Stimulated activated CD4-positive, alpha-beta T cell treated with anti-CD3 and anti-CD28 coated beads, TNF-alpha, amount 100 ng/mL, for 4 hours (primary cell): ENCODE measurements around the gene TUNAR.

Experiments
- DNase-seq, 3 experiments: peaks; one replicate each; pipeline ENCODE4 v3.0.0-alpha.2; 2020; ENCODE audit warnings: low read depth in 3 of 3

The TUNAR gene

GRCh38 chr14:95876761-95877538, at the start of gene TUNAR:
TSS of gene TUNAR (plus strand) at chr14:95876832.
- DNase-seq, result no peak

GRCh38 chr14:95828649-95829265, 47.9 kb upstream of the TUNAR start:
- DNase-seq, result no peak

- DNase-seq, result no peak
Observed at GRCh38 chr14:95829321-95829720, 47.3 kb upstream of the TUNAR start.

GRCh38 chr14:95830386-95830785, 46.2 kb upstream of the TUNAR start:
- no peak for DNase-seq

GRCh38 chr14:95831041-95831440, 45.6 kb upstream of the TUNAR start:
- no peak for DNase-seq

GRCh38 chr14:95831468-95831867, 45.2 kb upstream of the TUNAR start:
- DNase-seq, result no peak

- no peak for DNase-seq
Observed at GRCh38 chr14:95832012-95832411, 44.6 kb upstream of the TUNAR start.

GRCh38 chr14:95833429-95833828, 43.2 kb upstream of the TUNAR start:
- DNase-seq, result no peak

GRCh38 chr14:95834496-95834895, 42.1 kb upstream of the TUNAR start:
- no peak for DNase-seq

- DNase-seq, result no peak
Observed at GRCh38 chr14:95835121-95835730, 41.4 kb upstream of the TUNAR start.

GRCh38 chr14:95838862-95839261, 37.8 kb upstream of the TUNAR start:
- no peak for DNase-seq

- DNase-seq, result no peak
Observed at GRCh38 chr14:95840094-95840700, 36.4 kb upstream of the TUNAR start.

- no peak for DNase-seq
Observed at GRCh38 chr14:95841668-95842067, 35.0 kb upstream of the TUNAR start.

- DNase-seq, result no peak
Observed at GRCh38 chr14:95849761-95850160, 26.9 kb upstream of the TUNAR start.

GRCh38 chr14:95850429-95850828, 26.2 kb upstream of the TUNAR start:
- no peak for DNase-seq

GRCh38 chr14:95855606-95856005, 21.0 kb upstream of the TUNAR start:
- no peak for DNase-seq

GRCh38 chr14:95857275-95857674, 19.4 kb upstream of the TUNAR start:
- no peak for DNase-seq

- DNase-seq, result no peak
Observed at GRCh38 chr14:95858893-95859292, 17.7 kb upstream of the TUNAR start.

GRCh38 chr14:95862243-95862642, 14.4 kb upstream of the TUNAR start:
- no peak for DNase-seq

- no peak for DNase-seq
Observed at GRCh38 chr14:95863295-95863694, 13.3 kb upstream of the TUNAR start.

- no peak for DNase-seq
Observed at GRCh38 chr14:95869776-95870175, 6.9 kb upstream of the TUNAR start.

GRCh38 chr14:95870772-95871171, 5.9 kb upstream of the TUNAR start:
- DNase-seq, result no peak

- no peak for DNase-seq
Observed at GRCh38 chr14:95871531-95871930, 5.1 kb upstream of the TUNAR start.
